ENCODE data around the gene SPEN.

DNA sequence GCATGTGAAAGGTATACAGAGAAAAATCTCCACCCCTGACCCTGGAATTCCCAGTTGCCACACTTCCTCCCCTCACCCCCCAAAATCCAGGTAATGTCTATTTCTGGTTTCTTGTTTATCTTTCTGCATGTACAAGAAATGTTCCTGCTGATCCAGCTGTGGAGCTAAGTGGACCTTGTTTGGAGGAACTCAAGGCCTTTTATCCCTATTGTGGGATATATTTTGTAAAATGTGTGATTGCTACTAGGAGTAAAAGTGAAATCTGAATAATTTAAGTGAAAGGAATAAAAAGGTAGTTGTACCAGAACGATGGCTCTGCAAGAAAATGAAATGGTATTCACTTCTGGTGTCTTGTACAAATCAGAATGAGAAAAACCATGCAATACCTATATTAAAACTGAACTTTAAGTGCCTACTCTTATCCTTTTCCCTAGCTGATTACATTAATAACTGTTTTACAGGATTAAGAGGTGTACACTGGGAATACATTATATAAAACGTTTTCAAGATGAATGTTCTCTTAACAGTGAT, 3.0 kb downstream of the SPEN start:
- no peak for TF ChIP-seq REST (tag by site-specific recombination; IDR thresholded peaks at IDR 0.05)
- TF ChIP-seq ZNF114 (tag by site-specific recombination; IDR thresholded peaks at IDR 0.05), result no peak
- TF ChIP-seq CTCF (tag by site-specific recombination; IDR thresholded peaks at IDR 0.05), result no peak
- TF ChIP-seq ZNF530 (tag by site-specific recombination; IDR thresholded peaks at IDR 0.05; ENCODE audit: low read depth), result no peak
